GM21360 (cell line): ENCODE measurements around the gene ATP8A2.

Source experiments
- ATAC-seq: cut with Tn5 transposase; IDR thresholded peaks from one replicate; pipeline ENCODE4 v1.9.1; 2021; ENCODE audit warnings: mild to moderate bottlenecking, moderate library complexity; ENCODE audit not compliant: unreplicated experiment

The ATP8A2 gene

GRCh38 chr13:25906191-25906661, 534.5 kb downstream of the ATP8A2 start:
- no peak for ATAC-seq

- ATAC-seq = no peak
Measured at GRCh38 chr13:25908366-25908765, 536.6 kb downstream of the ATP8A2 start.

GRCh38 chr13:25910243-25910642, 538.5 kb downstream of the ATP8A2 start:
- no peak for ATAC-seq

- no peak for ATAC-seq
Measured at GRCh38 chr13:25910991-25911419, 539.2 kb downstream of the ATP8A2 start.

- ATAC-seq = no peak
Measured at GRCh38 chr13:25912961-25913360, 541.2 kb downstream of the ATP8A2 start.

- ATAC-seq = no peak
Measured at GRCh38 chr13:25915840-25916518, 544.2 kb downstream of the ATP8A2 start.

- no peak for ATAC-seq
Measured at GRCh38 chr13:25920277-25920676, 548.5 kb downstream of the ATP8A2 start.

- no peak for ATAC-seq
Measured at GRCh38 chr13:25920931-25921330, 549.2 kb downstream of the ATP8A2 start.

- ATAC-seq = no peak
Measured at GRCh38 chr13:25922376-25922775, 550.6 kb downstream of the ATP8A2 start.

- no peak for ATAC-seq
Measured at GRCh38 chr13:25923217-25924085, 551.7 kb downstream of the ATP8A2 start.

- no peak for ATAC-seq
Measured at GRCh38 chr13:25927363-25927762, 555.6 kb downstream of the ATP8A2 start.

GRCh38 chr13:25927932-25928331, 556.2 kb downstream of the ATP8A2 start:
- ATAC-seq = no peak

GRCh38 chr13:25928941-25929505, 557.2 kb downstream of the ATP8A2 start:
- no peak for ATAC-seq

GRCh38 chr13:25929816-25930215, 558.0 kb downstream of the ATP8A2 start:
- no peak for ATAC-seq

- ATAC-seq = no peak
Measured at GRCh38 chr13:25930653-25931052, 558.9 kb downstream of the ATP8A2 start.

GRCh38 chr13:25932365-25932764, 560.6 kb downstream of the ATP8A2 start:
- no peak for ATAC-seq

GRCh38 chr13:25933520-25933919, 561.7 kb downstream of the ATP8A2 start:
- ATAC-seq = no peak

- ATAC-seq = no peak
Measured at GRCh38 chr13:25934127-25934526, 562.4 kb downstream of the ATP8A2 start.

- no peak for ATAC-seq
Measured at GRCh38 chr13:25939961-25940687, 568.4 kb downstream of the ATP8A2 start.

GRCh38 chr13:25943081-25943480, 571.3 kb downstream of the ATP8A2 start:
- no peak for ATAC-seq

GRCh38 chr13:25943658-25944057, 571.9 kb downstream of the ATP8A2 start:
- ATAC-seq = no peak
